ENCODE measurements around the gene UHRF1.
"Not testable (repeated sequence)": the region's sequence is repeated elsewhere in the genome, so short reads cannot be mapped to it uniquely, and the experiment has no call there.

UHRF1 gene

DNA sequence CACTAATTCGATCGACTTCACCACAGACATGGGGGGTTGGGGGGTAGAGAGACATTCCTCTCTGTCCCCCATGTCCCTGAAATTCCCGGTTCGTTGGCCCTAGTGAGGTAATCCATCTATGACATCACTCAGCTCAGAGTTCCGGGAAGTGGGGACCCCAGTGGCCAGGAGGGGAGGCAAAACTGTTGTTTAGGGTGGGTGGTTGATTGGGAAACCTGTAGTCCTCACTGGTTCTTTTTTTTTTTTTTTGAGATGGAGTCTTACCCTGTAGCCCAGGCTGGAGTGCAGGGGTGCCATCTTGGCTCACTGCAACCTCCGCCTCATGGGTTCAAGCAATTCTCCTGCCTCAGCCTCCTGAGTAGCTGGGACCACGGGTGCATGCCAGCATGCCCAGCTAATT, 6.5 kb upstream of the UHRF1 start, which contains the start of gene ARRDC5:
Gene ARRDC5, minus strand, starts transcription at position 101 of the 400 bp plus-strand sequence. Its CDS starts 71 bp downstream, at position 30.
- DNase-seq: no peak

DNA sequence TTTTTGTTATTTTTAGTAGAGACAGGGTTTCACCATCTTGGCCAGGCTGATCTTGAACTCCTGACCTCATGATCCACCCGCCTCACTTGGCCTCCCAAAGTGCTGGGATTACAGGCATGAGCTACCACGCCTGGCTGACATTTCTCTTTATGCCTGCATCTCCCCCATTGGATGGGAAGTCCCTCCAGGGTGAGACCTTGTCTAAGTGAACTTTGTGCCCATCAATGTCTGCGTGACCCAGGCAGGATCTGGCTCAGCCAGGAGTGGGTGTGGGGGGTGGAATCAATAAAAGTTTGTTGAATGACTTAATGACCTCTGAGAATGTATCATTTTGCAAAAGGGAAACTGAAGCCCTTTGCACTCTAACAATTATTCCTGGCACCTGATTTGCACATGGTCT, 4.8 kb upstream of the UHRF1 start:
- no peak for DNase-seq

DNA sequence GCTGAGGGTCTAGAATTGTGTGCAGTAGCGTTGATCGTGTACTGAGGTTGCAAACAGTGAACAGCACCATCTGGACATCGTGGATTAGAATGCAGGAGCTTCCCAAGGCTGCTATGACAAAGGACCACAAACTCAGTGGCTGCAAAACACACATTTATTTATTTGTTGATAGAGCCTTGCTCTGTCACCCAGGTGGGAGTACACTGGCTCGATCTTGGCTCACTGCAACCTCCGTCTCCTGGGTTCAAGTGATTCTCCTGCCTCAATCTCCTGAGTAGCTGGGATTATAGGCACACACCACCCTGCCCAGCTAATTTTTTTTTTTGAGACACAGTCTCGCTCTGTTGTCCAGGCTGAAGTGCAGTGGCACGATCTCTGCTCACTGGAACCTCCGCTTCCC, 2.3 kb upstream of the UHRF1 start:
- DNase-seq: no peak

DNA sequence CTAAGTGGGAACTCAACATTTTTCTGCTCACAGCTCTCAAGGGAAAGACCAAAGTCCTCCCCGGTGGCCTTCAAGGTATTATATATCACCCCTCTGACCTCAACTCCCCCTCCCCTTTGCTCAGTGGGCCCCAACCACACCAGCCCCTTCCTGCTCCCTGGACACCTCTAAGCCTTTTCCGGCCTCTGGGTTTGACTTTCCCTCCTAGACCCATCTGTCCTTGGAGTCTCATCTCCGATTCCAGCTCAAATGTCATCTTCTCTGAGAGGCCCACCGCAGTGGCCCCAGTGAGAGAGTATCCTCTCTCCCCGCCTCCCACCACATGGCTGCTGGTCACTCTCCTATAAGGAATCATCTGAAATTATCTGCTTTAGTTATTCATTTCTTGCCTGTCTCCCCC, 941 bp upstream of the UHRF1 start:
- DNase-seq: no peak

DNA sequence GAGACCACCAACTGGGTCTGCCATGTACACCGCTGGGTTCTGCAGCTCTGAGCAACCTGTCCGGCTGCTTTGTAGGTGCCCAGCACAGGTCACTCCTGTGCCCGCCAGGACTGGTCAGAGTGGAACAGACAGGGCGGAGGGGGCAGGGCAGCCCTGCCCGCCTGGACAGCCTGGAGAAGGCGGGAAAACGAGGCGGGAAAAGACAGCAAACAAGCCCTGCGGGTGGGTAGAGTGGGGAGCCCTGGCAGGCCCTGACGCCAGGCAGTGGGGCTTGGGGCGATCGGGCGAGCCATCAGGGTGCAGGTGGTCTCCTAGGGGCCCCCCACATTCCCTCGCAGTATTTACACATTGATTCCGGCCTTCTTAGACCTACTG, 533 bp upstream of the UHRF1 start:
- DNase-seq: no peak

DNA sequence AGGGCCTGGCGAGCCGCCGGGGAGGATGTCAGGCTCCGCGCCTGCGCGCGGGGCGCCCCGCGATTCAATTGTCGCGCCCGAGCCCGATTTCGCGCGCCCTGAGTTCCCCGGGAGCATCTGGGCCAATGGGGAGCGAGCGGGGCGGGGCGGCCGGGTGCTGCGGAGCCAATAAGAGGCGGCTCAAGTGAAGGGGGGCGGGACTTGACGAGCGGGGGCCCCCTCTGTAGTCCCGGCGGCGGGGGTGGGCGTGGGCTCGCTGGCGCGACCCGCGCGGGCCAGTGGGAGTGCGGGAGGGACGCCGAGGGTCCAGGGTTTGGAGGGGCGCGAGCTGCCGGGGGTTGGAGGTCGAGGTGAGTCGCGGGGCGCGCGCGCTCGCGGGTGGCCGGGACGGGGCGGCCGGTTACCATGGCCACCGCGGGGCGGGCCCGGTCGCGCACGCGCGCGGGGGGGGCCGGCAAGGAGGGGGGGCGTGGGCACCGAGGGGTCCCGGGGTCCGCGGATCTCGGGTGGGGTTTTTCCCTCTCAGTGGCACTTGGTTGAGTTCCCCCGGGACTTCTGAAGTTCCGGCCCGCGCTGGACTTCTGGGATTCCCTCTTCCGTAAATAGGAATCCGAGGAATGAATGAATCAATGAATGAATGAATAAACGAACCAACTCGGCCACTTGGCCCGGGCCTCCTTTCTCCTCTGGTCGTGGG, 744 bp downstream of the UHRF1 start:
- DNase-seq: peak; percentile 97

DNA sequence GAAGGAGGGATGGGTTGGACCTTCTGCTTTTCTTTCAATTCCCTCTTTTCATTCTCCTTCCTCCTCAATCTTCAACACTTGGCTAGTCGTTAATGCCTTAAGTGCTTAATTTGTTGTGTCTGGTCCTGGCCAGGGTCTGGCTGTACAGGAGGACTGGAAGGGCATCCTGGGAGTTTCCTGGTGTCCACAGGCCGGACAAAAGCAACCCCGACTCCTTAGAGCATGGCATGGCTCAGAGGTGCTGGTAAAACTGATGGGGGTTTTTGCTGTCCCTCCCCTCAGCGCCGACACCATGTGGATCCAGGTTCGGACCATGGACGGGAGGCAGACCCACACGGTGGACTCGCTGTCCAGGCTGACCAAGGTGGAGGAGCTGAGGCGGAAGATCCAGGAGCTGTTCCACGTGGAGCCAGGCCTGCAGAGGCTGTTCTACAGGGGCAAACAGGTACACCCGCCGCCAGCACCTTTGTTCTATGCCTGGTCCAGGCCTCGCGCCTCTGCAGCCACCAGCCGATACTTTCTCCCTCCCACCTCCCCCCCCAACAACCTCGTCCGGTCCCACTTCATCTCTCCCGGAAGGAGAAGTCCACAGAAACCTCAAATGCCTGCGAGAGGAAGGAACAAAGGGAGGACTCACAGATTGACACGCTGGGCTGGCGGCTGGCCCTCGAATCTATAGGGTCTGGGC, 1.4 kb downstream of the UHRF1 start:
- DNase-seq: no peak

DNA sequence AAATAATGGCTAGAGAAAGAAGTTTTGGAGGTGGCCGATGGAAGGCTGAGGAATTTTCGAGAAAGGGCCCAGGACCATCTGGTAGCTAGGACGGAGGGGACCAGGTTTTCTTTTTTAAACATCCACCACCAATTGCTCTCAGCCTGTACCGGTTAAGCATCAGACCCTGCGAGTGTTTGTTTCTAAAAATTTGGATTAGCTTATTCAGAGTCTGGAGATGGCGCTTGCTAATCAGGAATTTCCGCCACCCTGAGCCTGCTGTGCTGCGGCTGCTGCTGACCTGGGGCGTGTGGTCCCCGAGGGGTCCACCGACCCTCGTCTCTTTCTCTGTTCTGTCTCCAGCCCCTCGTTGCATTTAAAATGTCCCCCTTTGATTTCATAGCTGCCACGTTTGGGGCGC, 2.0 kb downstream of the UHRF1 start:
- no peak for DNase-seq

DNA sequence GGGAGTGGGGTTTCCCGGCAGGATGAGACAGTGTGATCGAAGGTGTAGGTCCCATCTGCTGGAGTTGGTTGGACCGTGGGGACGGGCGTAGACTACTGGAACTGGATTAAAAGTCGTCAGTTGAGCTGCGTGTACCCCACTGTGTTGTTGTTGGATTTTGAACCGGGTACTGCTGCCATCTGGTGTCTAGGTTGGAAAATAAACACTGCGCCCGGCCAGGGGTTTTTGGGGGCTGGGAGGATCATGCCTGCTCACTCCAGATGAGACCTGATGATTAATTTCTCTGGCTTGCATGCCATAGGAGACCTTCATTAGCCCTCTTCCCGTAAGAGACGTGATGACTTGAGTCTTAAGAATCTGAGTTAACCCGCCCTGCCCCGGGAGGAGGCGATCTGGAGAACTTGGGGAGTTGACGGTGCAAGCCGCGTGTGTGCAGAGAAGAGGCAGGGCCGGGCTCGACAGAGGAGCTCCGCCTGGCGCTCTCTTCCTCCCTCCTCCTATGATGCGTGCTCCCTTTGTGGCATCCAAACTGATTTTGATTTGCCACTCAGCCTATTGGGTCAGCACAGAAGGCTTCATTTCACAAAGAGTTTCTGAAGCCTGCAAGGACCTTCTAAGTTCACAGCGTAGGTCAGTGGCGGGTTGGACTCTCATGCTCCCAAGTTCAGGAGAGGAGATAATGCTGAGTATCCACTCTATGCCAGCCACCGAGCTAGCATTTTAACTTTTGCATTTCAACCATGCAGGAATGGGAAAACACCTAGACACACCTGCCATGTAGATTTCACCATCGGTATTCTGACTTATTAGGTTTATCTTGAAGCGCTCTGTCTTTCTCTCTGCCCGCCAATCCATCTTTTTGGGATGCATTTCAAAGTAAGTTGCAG, 2.7 kb downstream of the UHRF1 start:
- DNase-seq: peak; percentile 26

DNA sequence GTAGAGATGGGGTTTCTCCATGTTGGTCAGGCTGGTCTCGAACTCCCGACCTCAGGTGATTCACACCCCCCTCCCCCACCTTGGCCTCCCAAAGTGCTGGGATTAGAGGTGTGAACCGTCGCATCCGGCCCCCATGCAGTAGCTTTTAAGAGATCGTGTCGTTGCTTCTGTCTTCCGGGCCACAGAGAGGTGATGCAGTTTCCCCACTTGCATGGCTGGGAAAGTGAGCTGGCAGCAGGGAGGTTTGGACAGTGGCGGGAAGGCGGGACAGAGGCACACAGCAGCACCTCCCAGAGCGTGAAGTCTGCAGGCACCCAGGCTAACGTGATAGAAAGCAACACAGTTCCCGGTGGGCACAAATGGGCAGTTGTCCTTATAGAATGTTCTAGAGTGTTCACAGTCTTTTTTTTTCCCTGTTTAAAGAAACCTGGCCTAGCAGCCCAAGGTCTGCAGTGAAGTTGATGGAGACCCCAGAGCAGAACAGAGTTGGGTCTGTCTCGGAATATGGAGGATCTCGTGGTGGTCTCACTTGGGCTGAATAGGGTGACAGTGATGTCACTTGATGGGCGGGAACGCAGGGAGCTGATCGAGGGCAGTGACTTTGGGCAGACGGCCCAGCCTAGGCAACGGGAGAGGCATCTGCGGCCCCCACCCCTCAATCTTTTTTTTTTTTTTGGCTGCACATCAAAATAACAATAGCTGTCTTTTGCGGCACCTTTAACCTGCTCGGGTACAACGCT, 4.9 kb downstream of the UHRF1 start:
- DNase-seq: no peak

DNA sequence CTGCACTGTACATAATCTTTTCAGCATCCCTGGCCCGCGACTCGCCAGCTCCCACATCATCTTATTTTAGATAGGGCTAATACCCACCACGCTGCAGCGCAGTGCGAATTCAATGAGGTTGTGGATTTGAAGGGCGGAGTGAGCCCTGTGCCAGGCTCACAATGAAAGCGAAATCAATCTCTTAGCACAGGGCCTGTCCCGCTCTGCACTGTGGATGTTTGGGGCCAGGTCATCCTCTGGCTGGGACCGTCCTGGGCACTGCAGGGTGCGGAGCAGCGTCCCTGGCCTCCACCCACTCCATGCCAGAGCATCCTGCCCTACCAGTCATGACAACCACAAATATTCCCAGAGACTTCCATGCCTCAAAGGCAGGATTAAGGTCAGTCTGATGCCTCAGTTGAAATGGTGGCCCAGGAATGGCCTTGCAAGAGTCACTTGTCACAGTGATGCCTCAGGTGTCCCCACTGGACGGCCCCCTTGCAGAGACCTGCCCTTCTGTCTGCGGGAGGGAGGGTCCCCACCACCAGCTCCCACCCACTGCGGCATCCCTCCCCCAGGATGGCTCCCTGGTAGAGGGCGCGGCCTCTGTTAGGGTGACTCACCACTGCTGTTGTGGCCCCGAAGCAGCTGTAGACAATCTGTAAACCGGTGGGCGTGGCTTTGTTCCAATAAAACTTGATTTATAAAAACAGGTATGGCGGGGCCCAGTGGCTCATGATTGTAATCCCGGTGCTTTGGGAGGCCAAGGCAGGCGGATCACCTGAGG, 5.6 kb downstream of the UHRF1 start:
- no peak for DNase-seq

DNA sequence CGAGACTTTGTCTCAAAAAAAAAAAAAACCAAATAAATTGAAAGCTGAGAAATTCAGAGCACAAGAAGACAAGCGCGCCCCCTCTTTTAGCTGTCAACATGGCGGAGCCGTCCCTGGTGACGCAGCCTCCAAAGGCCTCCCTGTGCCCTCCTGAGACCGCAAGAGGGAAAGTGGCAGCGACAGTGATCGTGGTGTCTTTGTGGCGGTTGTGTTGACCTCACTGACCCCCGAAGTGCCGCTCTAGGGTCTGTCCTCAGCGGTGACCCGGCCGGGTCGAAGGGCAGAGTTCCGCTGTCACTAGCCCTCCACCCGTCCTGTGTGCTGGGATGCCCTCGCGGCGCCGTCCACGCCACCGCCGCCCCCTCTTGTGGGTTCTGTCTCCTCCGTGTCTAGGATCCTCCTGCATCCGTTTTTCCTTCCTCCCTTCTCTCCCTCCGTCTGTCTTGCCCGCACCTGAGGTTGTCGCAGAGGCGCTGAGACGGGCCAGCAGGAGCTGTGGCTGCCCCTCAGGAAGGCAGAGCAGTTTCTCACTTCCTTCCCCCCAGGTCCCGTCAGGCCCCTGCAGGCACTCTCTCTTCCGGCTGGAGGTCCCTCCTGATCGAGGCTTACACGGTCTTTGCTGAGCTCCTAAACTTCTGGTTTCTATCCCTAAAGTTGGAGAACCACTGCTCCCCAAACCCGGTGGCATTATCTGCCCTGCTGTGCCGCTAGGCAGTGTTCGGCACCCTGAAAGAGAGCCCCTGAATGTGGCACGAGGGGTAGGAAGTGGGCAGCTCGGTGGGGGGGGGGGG, 7.2 kb downstream of the UHRF1 start:
- no peak for DNase-seq

DNA sequence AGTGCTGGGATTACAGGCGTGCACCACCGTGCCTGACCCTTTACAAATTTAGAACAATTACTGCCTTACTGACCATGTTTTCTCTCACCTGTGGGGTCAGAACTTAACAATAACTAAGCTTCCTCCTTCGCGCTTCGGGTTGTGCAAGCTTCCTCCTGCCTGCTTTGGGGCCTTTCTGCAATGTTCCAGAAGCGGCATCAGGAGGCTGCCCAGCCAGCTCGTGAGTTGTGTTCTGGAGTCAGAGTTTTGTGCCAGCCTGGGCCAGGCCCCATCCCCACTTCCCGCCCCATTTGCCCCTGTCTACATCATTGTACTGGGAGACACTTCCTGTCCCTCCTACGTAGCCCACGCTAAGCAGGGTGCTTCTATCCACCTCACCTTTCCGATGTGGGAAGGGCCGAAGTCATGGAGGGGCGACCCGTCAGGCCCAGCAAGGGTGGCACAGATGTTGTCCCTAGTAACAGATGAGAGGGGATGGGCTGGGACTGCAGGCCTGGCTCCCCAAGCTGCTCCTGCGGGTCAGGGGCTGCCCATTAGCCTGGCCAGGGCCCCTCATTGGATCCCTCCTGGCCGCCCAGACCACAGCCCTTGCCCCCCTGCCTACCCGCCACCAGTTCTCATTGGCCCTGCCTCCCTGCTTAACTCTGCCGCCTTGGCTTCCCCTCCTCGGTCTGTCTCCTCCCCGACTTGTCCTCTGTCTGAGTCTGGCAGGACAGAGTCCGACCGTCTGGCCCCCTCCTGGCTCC, 13.4 kb downstream of the UHRF1 start:
- DNase-seq: no peak

DNA sequence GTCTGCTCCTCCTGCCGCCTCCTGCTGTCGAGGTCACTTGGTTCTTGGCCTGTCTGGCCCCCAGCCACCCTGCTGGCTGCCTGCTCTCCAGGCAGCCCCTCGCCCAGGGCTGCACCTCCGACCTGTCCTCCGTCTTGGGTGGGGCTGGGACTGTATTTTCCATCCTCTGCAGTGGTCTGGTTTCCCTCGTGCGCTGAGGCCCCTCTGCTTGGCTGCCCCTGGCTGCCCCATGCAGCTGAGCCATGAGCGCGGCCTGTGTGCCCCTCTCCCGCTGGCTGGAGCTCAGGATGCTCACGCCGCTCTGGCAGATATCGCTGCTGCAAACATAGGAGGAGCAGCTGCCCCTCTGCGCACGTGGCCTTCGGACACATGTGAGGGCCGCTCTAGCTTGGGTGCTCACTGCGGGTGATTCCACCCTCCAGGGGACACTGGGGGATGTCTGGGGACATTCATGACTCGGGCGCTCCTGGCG, 14.0 kb downstream of the UHRF1 start:
- no peak for DNase-seq

DNA sequence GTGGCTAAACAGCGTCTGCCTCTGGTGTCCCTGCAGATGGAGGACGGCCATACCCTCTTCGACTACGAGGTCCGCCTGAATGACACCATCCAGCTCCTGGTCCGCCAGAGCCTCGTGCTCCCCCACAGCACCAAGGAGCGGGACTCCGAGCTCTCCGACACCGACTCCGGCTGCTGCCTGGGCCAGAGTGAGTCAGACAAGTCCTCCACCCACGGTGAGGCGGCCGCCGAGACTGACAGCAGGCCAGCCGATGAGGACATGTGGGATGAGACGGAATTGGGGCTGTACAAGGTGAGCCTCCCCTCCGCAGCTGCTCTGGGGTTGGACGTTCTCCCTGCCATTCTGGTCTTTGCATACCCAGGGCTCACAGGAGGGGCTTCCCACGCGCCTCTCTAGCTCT, 19.9 kb downstream of the UHRF1 start:
- DNase-seq: no peak

DNA sequence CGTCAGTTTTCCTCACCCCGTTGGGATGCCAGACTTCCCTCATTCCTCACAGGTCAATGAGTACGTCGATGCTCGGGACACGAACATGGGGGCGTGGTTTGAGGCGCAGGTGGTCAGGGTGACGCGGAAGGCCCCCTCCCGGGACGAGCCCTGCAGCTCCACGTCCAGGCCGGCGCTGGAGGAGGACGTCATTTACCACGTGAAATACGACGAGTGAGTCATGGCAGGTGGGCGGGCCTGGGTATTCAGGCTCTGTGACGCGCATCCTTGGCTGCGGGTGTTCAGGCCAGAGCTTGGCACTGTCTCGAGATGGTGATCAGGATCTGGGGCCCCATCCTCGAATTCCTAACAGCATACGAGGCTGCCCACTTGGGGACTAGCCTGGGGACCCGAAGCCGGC, 21.4 kb downstream of the UHRF1 start:
- DNase-seq: no peak

DNA sequence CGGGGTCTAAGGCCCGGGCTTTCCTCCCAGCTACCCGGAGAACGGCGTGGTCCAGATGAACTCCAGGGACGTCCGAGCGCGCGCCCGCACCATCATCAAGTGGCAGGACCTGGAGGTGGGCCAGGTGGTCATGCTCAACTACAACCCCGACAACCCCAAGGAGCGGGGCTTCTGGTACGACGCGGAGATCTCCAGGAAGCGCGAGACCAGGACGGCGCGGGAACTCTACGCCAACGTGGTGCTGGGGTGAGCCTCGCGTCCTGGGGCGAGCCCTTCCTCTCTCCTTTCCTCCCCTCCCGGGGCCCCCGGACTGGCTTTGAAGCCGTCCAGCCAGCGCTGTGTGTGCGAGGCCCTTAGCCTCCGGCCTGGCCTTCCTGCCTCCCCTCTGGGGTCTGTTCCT, 23.4 kb downstream of the UHRF1 start:
- no peak for DNase-seq

DNA sequence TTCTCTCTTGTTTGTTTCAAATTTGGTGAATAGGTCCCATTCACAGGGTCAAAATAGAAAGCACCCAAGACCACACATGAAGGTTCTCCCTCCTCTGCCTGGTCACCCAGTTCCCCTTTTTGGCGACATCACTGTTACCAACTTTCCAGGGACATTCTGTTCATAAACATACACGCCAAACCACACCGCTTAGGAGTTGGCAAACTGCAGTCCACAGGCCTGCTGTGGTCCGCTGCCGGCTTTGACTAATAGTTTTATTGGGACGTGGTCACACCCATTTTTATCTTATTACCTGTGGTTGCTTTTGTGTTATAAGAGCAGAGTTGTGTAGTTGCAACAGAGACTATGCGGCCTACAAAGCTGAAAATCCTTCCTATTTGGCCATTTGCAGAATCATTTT, 24.2 kb downstream of the UHRF1 start:
- no peak for DNase-seq

DNA sequence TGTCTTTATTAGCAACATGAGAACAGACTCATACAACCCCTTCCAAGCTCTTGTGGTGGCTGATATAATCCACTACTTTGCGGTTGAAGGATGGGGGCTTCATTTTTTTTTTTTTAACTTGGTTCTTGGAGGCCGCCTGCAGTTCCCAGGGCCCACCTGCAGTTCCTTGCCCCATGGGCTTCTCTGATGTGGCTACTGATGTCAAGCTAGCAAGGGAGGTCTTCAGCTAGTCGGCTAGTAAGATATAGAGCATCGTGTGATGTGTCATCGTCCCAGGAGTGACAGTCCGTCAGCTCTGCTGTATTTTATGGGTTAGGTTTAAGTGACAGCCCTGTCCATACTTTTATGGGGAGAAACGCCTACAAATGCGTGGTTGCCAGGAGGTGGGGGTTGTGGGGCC, 26.1 kb downstream of the UHRF1 start:
- no peak for DNase-seq

DNA sequence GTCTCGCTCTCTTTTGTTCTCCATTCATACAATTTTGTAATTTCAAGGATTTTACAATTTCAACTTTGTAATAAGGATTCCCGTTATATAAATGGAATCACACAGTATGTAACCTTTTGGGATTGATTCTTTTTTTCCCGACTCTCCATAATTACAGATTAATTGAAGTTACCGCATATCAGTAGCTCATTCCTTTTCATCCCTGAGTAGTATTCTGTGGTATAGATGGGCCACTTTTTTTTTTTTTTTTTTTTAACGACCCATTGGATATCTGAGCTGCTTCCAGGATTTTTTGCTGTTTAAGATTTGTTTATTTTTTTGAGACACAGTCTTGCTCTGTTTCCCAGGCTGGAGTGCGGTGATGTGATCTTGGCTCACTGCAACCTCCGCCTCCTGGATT, 27.8 kb downstream of the UHRF1 start:
- DNase-seq: no peak

DNA sequence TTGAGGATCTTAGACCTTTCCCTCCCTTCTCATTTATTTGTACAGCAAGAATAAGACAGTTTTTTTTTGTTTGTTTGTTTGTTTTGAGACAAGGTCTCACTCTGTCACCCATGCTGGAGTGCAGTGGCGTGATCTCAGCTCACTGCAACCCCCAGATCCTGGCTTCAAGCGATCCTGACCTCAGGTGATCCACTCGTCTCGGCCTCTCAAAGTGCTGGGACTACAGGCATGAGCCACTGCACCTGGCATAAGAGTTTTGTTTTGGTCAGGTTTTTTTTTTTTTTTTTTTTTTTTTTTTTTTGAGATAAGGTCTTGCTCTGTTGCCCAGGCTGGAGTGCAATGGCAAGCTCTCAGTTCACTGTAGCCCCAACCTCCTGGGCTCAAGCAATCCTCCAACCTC, 29.2 kb downstream of the UHRF1 start:
- not testable (repeated sequence) for DNase-seq
